K562 (cell line): ENCODE measurements around the gene PTPN12. TPM values are rescaled to one million over a fixed set of nuclear protein-coding genes. Genes with fewer than 3 reads are reported as not detected.
A peak's percentile ranks its signal among the peaks of the same experiment; 100 is the strongest.

ENCODE experiments used
- ATAC-seq: fragments of 200-7000 bp; cut with Tn5 transposase; 3 replicates; pipeline ENCODE4 v1.9.1; 2020; ENCODE audit warnings: moderate library complexity
- BruUV-seq: library from RNA; stranded (reverse); fragments of 400-500 nt; replicated peaks from 2 replicates; lab custom pipeline; 2021; lab: Mats Ljungman, UMichigan
- CTCF ChIA-PET: fragments of 300-600 bp; formaldehyde crosslinking; extraction: SDS; loops from one replicate; lab custom pipeline; 2021; ENCODE audit warnings: low intra/inter-chr PET ratio; lab: Yijun Ruan, JAX
- POLR2A ChIA-PET: fragments of 300-600, 350-650 bp; sonication (Branson Sonifier 250); formaldehyde crosslinking; extraction: SDS; loops from one replicate; lab custom pipeline; 2021; ENCODE audit warnings: antibody characterized with exemption, inconsistent platforms; lab: Yijun Ruan, JAX
- DNase-seq, 4 experiments: peaks; one replicate each; pipeline versions ENCODE4 v3.0.0 to v3.0.0-alpha.2; 2011 to 2018; ENCODE audit warnings: low spot score in 3 of 4, mixed read lengths in 3 of 4; ENCODE audit errors: extremely low read depth in 1 of 4
- FAIRE-seq: peaks from 2 replicates; lab custom pipeline; 2011; peaks lifted over from hg19 to GRCh38; lab: Jason Lieb, UNC
- H2AFZ ChIP-seq: 2 replicates; pipeline ENCODE4 v1.6.0; 2011; ENCODE audit warnings: low read depth, low read length, control low read depth, inconsistent platforms
- H3K27ac ChIP-seq: fragments of 200-600 bp; 3 replicates; pipeline ENCODE4 v1.8.0; 2011; ENCODE audit warnings: low read depth, mild to moderate bottlenecking, control low read depth, inconsistent platforms, low read length, moderate library complexity, mixed read lengths; ENCODE audit errors: extremely low read depth
- H3K27me3 ChIP-seq, 2 experiments: fragments of 300-600 bp in 1 of 2; 2 replicates in 1 of 2; 3 replicates in 1 of 2; pipeline versions ENCODE4 v1.6.0 to v1.8.0; 2011; ENCODE audit warnings: inconsistent platforms in 2 of 2, low read length in 2 of 2, mild to moderate bottlenecking in 1 of 2, mixed read lengths in 1 of 2, moderate library complexity in 1 of 2; ENCODE audit not compliant: control insufficient read depth in 2 of 2, insufficient read depth in 2 of 2
- H3K36me3 ChIP-seq: fragments of 300-600 bp; 3 replicates; pipeline ENCODE4 v1.8.0; 2011; ENCODE audit warnings: mild to moderate bottlenecking, low read length, inconsistent platforms; ENCODE audit not compliant: control insufficient read depth, insufficient read depth
- H3K4me1 ChIP-seq, 2 experiments: fragments of 200-600 bp in 1 of 2; replicated peaks in 1 of 2; 2 replicates in 1 of 2; 3 replicates in 1 of 2; pipeline versions ENCODE4 v1.5.1 to v1.8.0; 2011; ENCODE audit warnings: inconsistent platforms in 2 of 2, low read length in 2 of 2, mild to moderate bottlenecking in 1 of 2, mixed read lengths in 1 of 2, moderate library complexity in 1 of 2; ENCODE audit not compliant: control insufficient read depth in 2 of 2, insufficient read depth in 2 of 2
- H3K4me2 ChIP-seq: 2 replicates; pipeline ENCODE4 v1.6.1; 2011; ENCODE audit warnings: low read length, control low read depth, inconsistent platforms, mixed read lengths; ENCODE audit not compliant: insufficient read depth
- H3K4me3 ChIP-seq: fragments of 200-600 bp; sonication (generic), shearing (Covaris generic); 2 replicates; pipeline ENCODE4 v1.5.1; 2016; ENCODE audit warnings: control low read depth, inconsistent platforms
- H3K79me2 ChIP-seq: fragments of 200-600 bp; 3 replicates; pipeline ENCODE4 v1.8.0; 2011; ENCODE audit warnings: low read length, inconsistent platforms; ENCODE audit not compliant: control insufficient read depth, insufficient read depth
- H3K9ac ChIP-seq, 2 experiments: 2 replicates each; pipeline versions ENCODE4 v1.6.0 to v1.6.1; 2011; ENCODE audit warnings: low read depth in 2 of 2, low read length in 2 of 2, control low read depth in 1 of 2, inconsistent platforms in 1 of 2, mild to moderate bottlenecking in 1 of 2, mixed read lengths in 1 of 2; ENCODE audit not compliant: insufficient read depth in 1 of 2
- H3K9me1 ChIP-seq: one replicate; pipeline ENCODE4 v1.6.0; 2011; ENCODE audit warnings: inconsistent platforms, mild to moderate bottlenecking, low read length, moderate library complexity; ENCODE audit not compliant: control insufficient read depth, insufficient read depth
- H3K9me3 ChIP-seq: replicated peaks from 2 replicates; pipeline ENCODE4 v1.5.1; 2011; ENCODE audit warnings: low read depth, low read length, inconsistent platforms; ENCODE audit not compliant: control insufficient read depth, insufficient read depth
- H4K20me1 ChIP-seq: replicated peaks from 2 replicates; pipeline ENCODE4 v1.6.1; 2011; ENCODE audit warnings: low read length, inconsistent platforms, mixed read lengths; ENCODE audit not compliant: control insufficient read depth, insufficient read depth
- BRCA1 ChIP-seq, 2 experiments: fragments of 450-650 bp in 1 of 2; sonication (generic) in 1 of 2; formaldehyde crosslinking in 1 of 2; IDR thresholded peaks; 2 replicates each; pipeline versions ENCODE4 v1.5.0 to v1.6.1; 2017 to 2020; ENCODE audit warnings: mild to moderate bottlenecking in 1 of 2, missing genetic modification reagents in 1 of 2
- CSDE1 ChIP-seq, 2 experiments: fragments of 450-650 bp; IDR thresholded peaks; 2 replicates each; pipeline ENCODE4 v1.6.1; 2016; ENCODE audit warnings: mild to moderate bottlenecking in 1 of 2
- JUND ChIP-seq, 2 experiments: IDR thresholded peaks; 2 replicates in 1 of 2; 3 replicates in 1 of 2; pipeline ENCODE4 v1.6.1; 2011; ENCODE audit warnings: borderline replicate concordance in 2 of 2, low read depth in 2 of 2, low read length in 2 of 2, improper control_type of control experiment in 1 of 2, missing biosample characterization in 1 of 2, missing genetic modification characterization in 1 of 2, missing genetic modification reagents in 1 of 2
- NFE2L1 ChIP-seq: fragments of 450-650 bp; IDR thresholded peaks from 2 replicates; pipeline ENCODE4 v1.6.1; 2016; ENCODE audit warnings: missing genetic modification characterization, low read depth, mild to moderate bottlenecking, missing compliant biosample characterization, moderate library complexity, borderline replicate concordance
- POLR2A ChIP-seq: fragments of 450-650 bp; conservative IDR thresholded peaks from 2 replicates; pipeline ENCODE4 v1.6.1; 2016
- PREB ChIP-seq: sonication (generic); formaldehyde crosslinking; IDR thresholded peaks from 2 replicates; pipeline ENCODE4 v1.8.1; 2023; ENCODE audit warnings: mild to moderate bottlenecking, missing genetic modification reagents
- RBM17 ChIP-seq: fragments of 200-400 bp; formaldehyde crosslinking; IDR thresholded peaks from 2 replicates; pipeline ENCODE4 v1.6.1; 2017; ENCODE audit warnings: low read depth, mild to moderate bottlenecking, low read length, borderline replicate concordance
- SFPQ ChIP-seq: fragments of 200-400 bp; formaldehyde crosslinking; IDR thresholded peaks from 2 replicates; pipeline ENCODE4 v1.6.1; 2017; ENCODE audit warnings: mild to moderate bottlenecking, low read depth, low read length, moderate library complexity
- SPI1 ChIP-seq: IDR thresholded peaks from 2 replicates; pipeline ENCODE4 v1.6.1; 2011; ENCODE audit warnings: low read depth, low read length, control low read depth, borderline replicate concordance
- SRSF1 ChIP-seq: fragments of 200-400 bp; formaldehyde crosslinking; IDR thresholded peaks from 2 replicates; pipeline ENCODE4 v1.6.1; 2017; ENCODE audit warnings: mild to moderate bottlenecking, low read depth, low read length, moderate library complexity
- SUPT5H ChIP-seq: fragments of 450-650 bp; IDR thresholded peaks from 2 replicates; pipeline ENCODE4 v1.6.1; 2016
- THRB ChIP-seq: fragments of 450-650 bp; formaldehyde crosslinking; conservative IDR thresholded peaks from 2 replicates; pipeline ENCODE4 v1.4.0; 2022; ENCODE audit warnings: mild to moderate bottlenecking, missing genetic modification characterization
- ZKSCAN1 ChIP-seq: fragments of 150-350 bp; IDR thresholded peaks from 2 replicates; pipeline ENCODE4 v1.6.1; 2016; ENCODE audit warnings: low read depth, low read length
- ZNF184 ChIP-seq: sonication (generic); formaldehyde crosslinking; IDR thresholded peaks from 2 replicates; pipeline ENCODE4 v1.5.0; 2020; ENCODE audit warnings: missing genetic modification reagents
- ZNF23 ChIP-seq: fragments of 250-450 bp; sonication (Bioruptor Pico); IDR thresholded peaks from 2 replicates; pipeline ENCODE4 v1.4.0; 2020; ENCODE audit warnings: mild to moderate bottlenecking
- ZNF263 ChIP-seq: sonication (generic); formaldehyde crosslinking; IDR thresholded peaks from 2 replicates; pipeline ENCODE4 v1.8.0; 2022; ENCODE audit warnings: mild to moderate bottlenecking, missing genetic modification reagents, borderline replicate concordance
- WGBS: fragments of 100-300 bp; shearing (Covaris generic); methylation state at CpG from one replicate; pipeline ENCODE4 v1.1.6; 2016; ENCODE audit warnings: low coverage, mixed read lengths; ENCODE audit not compliant: insufficient coverage; ENCODE audit errors: missing lambda C conversion rate; 5-methylcytosine and 5-hydroxymethylcytosine counted together
- in situ Hi-C: fragments of 300-500 bp; cut with MboI; formaldehyde crosslinking; loops from 4 replicates; pipeline ENCODE4 v1.15.0; 2018; ENCODE audit warnings: inconsistent platforms, mixed read lengths
- intact Hi-C: fragments of 100-400 bp; cut with micrococcal nuclease; formaldehyde crosslinking; loops from 2 replicates; pipeline ENCODE4 v1.14.2; 2022
- polyA plus RNA-seq, 8 experiments: library from polyadenylated mRNA; depleted of rRNA in 4 of 8; stranded (reverse) in 5 of 8; unstranded in 3 of 8; fragments of >200 nt; fragmentation: Nextera tagmentation in 2 of 8; fragmentation: Illumina TruSeq in 1 of 8; extraction: Ambion mirVana in 2 of 8; extraction: Trizol in 1 of 8; gene quantifications; 2 replicates each; pipeline versions ENCODE4 v1.2.1 to v1.2.3, GENCODE V29; 2011 to 2014; ENCODE audit warnings: inconsistent platforms in 1 of 8, missing spikeins in 1 of 8
- total RNA-seq, 7 experiments: library from RNA; depleted of rRNA in 6 of 7; stranded (reverse); fragments of >200 nt in 6 of 7; fragmentation: Illumina TruSeq in 2 of 7; extraction: Trizol in 2 of 7; gene quantifications; 2 replicates each; pipeline versions ENCODE4 v1.2.1 to v1.2.3, GENCODE V29; 2011 to 2021; ENCODE audit warnings: low replicate concordance in 1 of 7

Gene PTPN12
- total and polyA plus RNA-seq, 9 of the 15 experiments (the other 6 are each of a cell fraction or from before 2014, with no cell fraction given) = 15.3 to 79.8 (median 26.6) TPM

GRCh38 chr7:77648742-77649338, 111.7 kb downstream of the PTPN12 start:
- Histone ChIP-seq H3K27ac (no peak overlapping the region), H3K79me2 (no peaks in the 10 kb centered on the region), H3K9me3 (no peaks in the 10 kb centered on the region), H4K20me1 (no peaks in the 10 kb centered on the region), H3K4me1 (no peaks in the 10 kb centered on the region), H3K36me3 (peaks cover 9% of the 10 kb centered on the region; the same call in 2 of the 3 replicates), H3K27me3 (no peaks in the 10 kb centered on the region), H3K9ac (no peak overlapping the region), H2AFZ (no peak overlapping the region), H3K4me2 (no peak overlapping the region), H3K4me3 (no peak overlapping the region), H3K9me1 (no peaks in the 10 kb centered on the region)
- 88% methylated on average over 6 of the region's 6 CpGs for WGBS
- ATAC-seq (no peak), FAIRE-seq (no peak), DNase-seq (no peak)
- BruUV-seq = no TSS peak
- CTCF ChIA-PET = interaction anchor here (0.6 to 1.2 kb wide), 2 partner anchors 9 to 198 kb away, joined by 3 read pairs; no protein-coding TSS in a partner anchor
- intact Hi-C loops = no loop called here
- POLR2A ChIA-PET = interaction anchor here (0.7 kb wide), 1 partner anchor 59 kb away, joined by 4 read pairs; no protein-coding TSS in a partner anchor
- in situ Hi-C loops = no loop called here
- no peak for TF ChIP-seq ZNF184
- no peak for TF ChIP-seq SFPQ
- no peak for TF ChIP-seq RBM17
- no peak for TF ChIP-seq ZNF23 (CRISPR knock-in tag)
- 0 out of 2 replicates have a peak, but pooled peaks have one; percentile 29 for TF ChIP-seq POLR2A
- no peak for TF ChIP-seq SRSF1
- TF ChIP-seq BRCA1 (IDR thresholded peaks at IDR 0.05) = no peak
- no peak for TF ChIP-seq BRCA1 (CRISPR knock-in tag; IDR thresholded peaks at IDR 0.05)
- 0 out of 2 replicates have a peak, but pooled peaks have one; percentile 25 for TF ChIP-seq SUPT5H
- TF ChIP-seq JUND (IDR thresholded peaks at IDR 0.05; ENCODE audit: borderline replicate concordance, low read depth, low read length) = no peak
- no peak for TF ChIP-seq JUND (tag; IDR thresholded peaks at IDR 0.05; ENCODE audit: borderline replicate concordance, low read depth, low read length)
- no peak for TF ChIP-seq NFE2L1 (tag)
- no peak for TF ChIP-seq PREB
- TF ChIP-seq THRB (CRISPR knock-in tag) = peak; percentile 86; the same call in 1 of the 2 replicates
- no peak for TF ChIP-seq ZNF263
- no peak for TF ChIP-seq CSDE1 (IDR thresholded peaks at IDR 0.05)
- TF ChIP-seq ZKSCAN1 = no peak
- TF ChIP-seq SPI1 = no peak
